Activated CD8-positive, alpha-beta T cell treated with anti-CD3 and anti-CD28 coated beads for 36 hours (primary cell): ENCODE data around the gene DCAF5. TPM values are rescaled to one million over a fixed set of nuclear protein-coding genes. Genes with fewer than 3 reads are reported as not detected.
"Not testable (repeated sequence)": the region's sequence is repeated elsewhere in the genome, so short reads cannot be mapped to it uniquely, and the experiment has no call there.

Source experiments
- ATAC-seq: fragments of 200-7000 bp; cut with Tn5 transposase; one replicate; pipeline ENCODE4 v1.10.0; 2021; ENCODE audit warnings: mild to moderate bottlenecking, moderate library complexity
- CTCF ChIA-PET: fragments of 350-600 bp; sonication (Branson Sonifier 250); formaldehyde crosslinking; loops from one replicate; lab custom pipeline; 2021; ENCODE audit warnings: antibody characterized with exemption; lab: Charles Lee
- POLR2A ChIA-PET: fragments of 350-600 bp; sonication (Branson Sonifier 250); formaldehyde crosslinking; loops from one replicate; lab custom pipeline; 2021; ENCODE audit warnings: antibody characterized with exemption; lab: Charles Lee
- DNase-seq: peaks from one replicate; pipeline ENCODE4 v3.0.0-alpha.2; 2020
- H3K27ac Mint-ChIP-seq: one replicate; pipeline ENCODE4 v1.8.0; 2021; ENCODE audit warnings: mild to moderate bottlenecking, mixed read lengths
- H3K27me3 Mint-ChIP-seq: one replicate; pipeline ENCODE4 v1.8.0; 2021; ENCODE audit warnings: mixed read lengths
- H3K36me3 Mint-ChIP-seq: one replicate; pipeline ENCODE4 v1.8.0; 2021; ENCODE audit warnings: low read depth, mixed read lengths
- H3K4me1 Mint-ChIP-seq: one replicate; pipeline ENCODE4 v1.8.0; 2021; ENCODE audit warnings: low read depth, mixed read lengths
- H3K4me3 Mint-ChIP-seq: one replicate; pipeline ENCODE4 v1.8.0; 2021; ENCODE audit warnings: mild to moderate bottlenecking, moderate library complexity, mixed read lengths
- H3K9me3 Mint-ChIP-seq: one replicate; pipeline ENCODE4 v1.8.0; 2021; ENCODE audit warnings: mixed read lengths
- CTCF ChIP-seq: fragments of 200-600 bp; IDR thresholded peaks from one replicate; pipeline ENCODE4 v1.8.0; 2022; ENCODE audit warnings: antibody characterized with exemption, mild to moderate bottlenecking
- intact Hi-C: fragments of 100-400 bp; cut with micrococcal nuclease; formaldehyde crosslinking; loops from one replicate; pipeline ENCODE4 v1.10.0; 2022
- total RNA-seq, 2 experiments: library from RNA; stranded (reverse); gene quantifications; one replicate each; pipeline ENCODE4 v1.2.3, GENCODE V29; 2021

Gene DCAF5
- total RNA-seq, 2 experiments from 2014 or later, result 34.3 to 36.5 TPM

- no peak for ATAC-seq
These were observed 18.6 kb upstream of the DCAF5 start for GRCh38 chr14:69171569-69171968.

GRCh38 chr14:69170839-69171238 lies 17.9 kb upstream of the DCAF5 start:
- TF ChIP-seq CTCF, result no peak
- peaks cover 2% of the 10 kb centered on the region for H3K4me1 Mint-ChIP-seq
- ATAC-seq (no peak), DNase-seq (no peak)
- CTCF ChIA-PET, result interaction anchor here (1.1 to 1.2 kb wide), 2 partner anchors 20 to 290 kb away, joined by 3 read pairs; no protein-coding TSS in a partner anchor
- H3K27me3 Mint-ChIP-seq, result no peaks in the 10 kb centered on the region
- intact Hi-C loops, result no loop called here
- no peak overlapping the region for H3K4me3 Mint-ChIP-seq
- no peaks in the 10 kb centered on the region for H3K9me3 Mint-ChIP-seq
- H3K27ac Mint-ChIP-seq, result no peak overlapping the region
- H3K36me3 Mint-ChIP-seq, result no peaks in the 10 kb centered on the region
- POLR2A ChIA-PET, result interaction anchor here (0.7 to 1.4 kb wide), 2 partner anchors 16 to 26 kb away, joined by 3 to 4 read pairs; no protein-coding TSS in a partner anchor

More at GRCh38 chr14:69171569-69171968, 18.6 kb upstream of the DCAF5 start:
- intact Hi-C loops, result no loop called here
- CTCF ChIA-PET, result no interaction called here
- Mint-ChIP-seq H3K4me3 (no peak overlapping the region), H3K27ac (no peak overlapping the region), H3K27me3 (no peaks in the 10 kb centered on the region), H3K36me3 (no peaks in the 10 kb centered on the region), H3K4me1 (peaks cover 2% of the 10 kb centered on the region), H3K9me3 (no peaks in the 10 kb centered on the region)
- POLR2A ChIA-PET, result interaction anchor here (0.7 to 1.4 kb wide), 2 partner anchors 15 to 25 kb away, joined by 3 to 4 read pairs; no protein-coding TSS in a partner anchor
- TF ChIP-seq CTCF, result no peak
- no peak for DNase-seq

GRCh38 chr14:69165787-69166186 lies 12.9 kb upstream of the DCAF5 start:
- H3K27ac Mint-ChIP-seq, DNase-seq, ATAC-seq, H3K4me3 Mint-ChIP-seq, POLR2A ChIA-PET, H3K4me1 Mint-ChIP-seq, intact Hi-C loops, H3K27me3 Mint-ChIP-seq, H3K9me3 Mint-ChIP-seq, H3K36me3 Mint-ChIP-seq, CTCF ChIA-PET: not testable (repeated sequence)

- Mint-ChIP-seq H3K27me3 (peaks cover 3% of the 10 kb centered on the region), H3K36me3 (no peaks in the 10 kb centered on the region), H3K9me3 (peaks cover 5% of the 10 kb centered on the region), H3K4me1 (no peaks in the 10 kb centered on the region), H3K4me3 (no peak overlapping the region), H3K27ac (no peak overlapping the region)
- intact Hi-C loops, result no loop called here
- CTCF ChIA-PET, result no interaction called here
- no peak for ATAC-seq
- TF ChIP-seq CTCF, result no peak
- POLR2A ChIA-PET, result no interaction called here
- DNase-seq, result no peak
These were observed 8.7 kb upstream of the DCAF5 start for GRCh38 chr14:69161590-69161989.

- Mint-ChIP-seq H3K4me1 (peaks cover 5% of the 10 kb centered on the region), H3K36me3 (peaks cover 1% of the 10 kb centered on the region), H3K27me3 (peaks cover 2% of the 10 kb centered on the region), H3K27ac (no peak overlapping the region), H3K9me3 (no peaks in the 10 kb centered on the region), H3K4me3 (no peak overlapping the region)
- ATAC-seq (no peak), DNase-seq (no peak)
- CTCF ChIA-PET, result interaction anchor here (1.2 to 2.5 kb wide), 4 partner anchors 9 to 87 kb away, joined by 3 to 11 read pairs (median 4); no protein-coding TSS in a partner anchor
- POLR2A ChIA-PET, result no interaction called here
- intact Hi-C loops, result no loop called here
- no peak for TF ChIP-seq CTCF
These were observed 3.3 kb upstream of the DCAF5 start for GRCh38 chr14:69156224-69156623.
